Gastroesophageal sphincter (tissue), 4 donors: Measurements from ENCODE around the gene TSHR. TPM values are rescaled to one million over a fixed set of nuclear protein-coding genes. Genes with fewer than 3 reads are reported as not detected.

Experiments used
- ATAC-seq: fragments of 150-250 bp; one replicate; pipeline ENCODE4 v1.9.1; 2016; ENCODE audit warnings: mild to moderate bottlenecking, moderate library complexity
- H3K27ac ChIP-seq, 4 donors: fragments of 200-600 bp; sonication (generic) in 3 of 4; 1 replicate in 3 of 4; 2 replicates in 1 of 4; pipeline ENCODE4 v1.5.1; 2016 to 2019
- H3K27me3 ChIP-seq: fragments of 200-600 bp; sonication (generic); one replicate; pipeline ENCODE4 v1.5.1; 2019
- H3K36me3 ChIP-seq, 2 donors: fragments of 200-600 bp; sonication (generic); one replicate each; pipeline ENCODE4 v1.5.1; 2019; ENCODE audit warnings: control low read depth in 1 of 2
- H3K4me1 ChIP-seq, 3 donors: fragments of 200-600 bp; sonication (generic); 1 replicate in 2 of 3; 2 replicates in 1 of 3; pipeline ENCODE4 v1.5.1; 2016 to 2019; ENCODE audit warnings: control low read depth in 2 of 3
- H3K4me3 ChIP-seq, 2 donors: fragments of 200-600 bp; sonication (generic); one replicate each; pipeline ENCODE4 v1.5.1; 2019; ENCODE audit warnings: mild to moderate bottlenecking in 1 of 2, moderate library complexity in 1 of 2
- H3K9me3 ChIP-seq, 3 donors: fragments of 200-600 bp; sonication (generic); one replicate each; pipeline ENCODE4 v1.5.1; 2017 to 2019; ENCODE audit warnings: control low read depth in 2 of 3
- CTCF ChIP-seq, 4 experiments: fragments of 200-600 bp in 2 of 4; fragments of 450-650 bp in 2 of 4; sonication (generic) in 1 of 4; IDR thresholded peaks; one replicate each; pipeline ENCODE4 v1.5.1; 2017 to 2019; ENCODE audit warnings: antibody characterized with exemption in 4 of 4, mild to moderate bottlenecking in 2 of 4, moderate library complexity in 2 of 4
- EP300 ChIP-seq: sonication (generic); formaldehyde crosslinking; IDR thresholded peaks from one replicate; pipeline ENCODE4 v1.6.1; 2017; ENCODE audit warnings: antibody characterized with exemption, mild to moderate bottlenecking
- POLR2A ChIP-seq, 2 donors: fragments of 450-650 bp; IDR thresholded peaks; one replicate each; pipeline ENCODE4 v1.6.1; 2017; ENCODE audit warnings: antibody characterized with exemption in 2 of 2, mild to moderate bottlenecking in 2 of 2, moderate library complexity in 1 of 2
- POLR2AphosphoS5 ChIP-seq: sonication (generic); formaldehyde crosslinking; IDR thresholded peaks from one replicate; pipeline ENCODE4 v1.6.1; 2017; ENCODE audit warnings: antibody characterized with exemption
- WGBS, 2 donors: methylation state at CpG; one replicate each; pipeline ENCODE4 v1.1.5; 2018; ENCODE audit warnings: low coverage in 1 of 2; 5-methylcytosine and 5-hydroxymethylcytosine counted together
- total RNA-seq, 4 donors: library from RNA; depleted of rRNA; stranded (reverse); fragments of >200 nt; gene quantifications; one replicate each; pipeline ENCODE4 v1.1.0, GENCODE V29; 2016

The TSHR gene
- total RNA-seq, 4 donors from 2014 or later = 0.08 TPM; not detected in 3

- H3K27me3 ChIP-seq = no peaks in the 10 kb centered on the region
- TF ChIP-seq POLR2AphosphoS5 = no peak
- no peak for TF ChIP-seq CTCF (IDR thresholded peaks at IDR 0.05)
- no peak for TF ChIP-seq EP300
- no peak for TF ChIP-seq POLR2A (IDR thresholded peaks at IDR 0.05)
- no peaks in the 10 kb centered on the region for H3K9me3 ChIP-seq
- no peak overlapping the region for H3K27ac ChIP-seq
- no peak for ATAC-seq
- 70 to 83% methylated on average over 2 of the region's 2 CpGs for WGBS, 2 donors
- H3K4me1 ChIP-seq = peaks cover 0 to under 1% (median 0%) of the 10 kb centered on the region in 3 donors
- no peaks in the 10 kb centered on the region for H3K36me3 ChIP-seq
- H3K4me3 ChIP-seq = no peak overlapping the region
Observed at GRCh38 chr14:80979951-80980350, 24.5 kb downstream of the TSHR start.

- no peaks in the 10 kb centered on the region for H3K9me3 ChIP-seq
- no peaks in the 10 kb centered on the region for H3K27me3 ChIP-seq
- 43 to 80% methylated on average over 2 to 3 of the region's 3 CpGs for WGBS, 2 donors
- no peak overlapping the region for H3K27ac ChIP-seq
- no peaks in the 10 kb centered on the region for H3K4me1 ChIP-seq
- TF ChIP-seq CTCF (IDR thresholded peaks at IDR 0.05) = no peak
- TF ChIP-seq POLR2A (IDR thresholded peaks at IDR 0.05) = no peak
- TF ChIP-seq EP300 = no peak
- no peak for TF ChIP-seq POLR2AphosphoS5
- no peak overlapping the region for H3K4me3 ChIP-seq
- no peaks in the 10 kb centered on the region for H3K36me3 ChIP-seq
- no peak for ATAC-seq
Observed at GRCh38 chr14:80981156-80981555, 25.7 kb downstream of the TSHR start.

DNA sequence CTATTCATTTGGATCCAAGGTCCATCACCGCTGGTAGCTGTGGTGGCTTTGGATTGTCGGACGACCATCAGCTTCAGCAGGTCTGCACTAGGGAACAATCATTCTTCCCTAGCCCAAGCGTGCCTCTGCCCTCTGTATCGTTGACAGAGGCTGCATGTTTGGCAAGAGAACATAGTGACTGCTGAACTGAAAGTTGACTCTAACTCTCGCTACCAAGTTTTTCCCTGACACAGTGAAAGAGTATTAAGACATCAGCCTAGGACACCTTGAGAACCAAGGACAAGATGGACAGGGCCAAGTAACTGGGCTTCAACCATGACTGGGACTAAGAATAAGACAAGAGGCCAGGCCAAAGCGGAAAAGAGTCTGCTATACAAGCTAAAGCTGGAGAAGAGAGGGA is 26.3 kb downstream of the TSHR start:
- H3K4me3 ChIP-seq = no peak overlapping the region
- no peaks in the 10 kb centered on the region for H3K27me3 ChIP-seq
- H3K36me3 ChIP-seq = no peaks in the 10 kb centered on the region
- H3K9me3 ChIP-seq = no peaks in the 10 kb centered on the region
- no peak for ATAC-seq
- no peaks in the 10 kb centered on the region for H3K4me1 ChIP-seq
- WGBS, 2 donors = 95 to 100% methylated on average over 2 to 7 of the region's 7 CpGs
- TF ChIP-seq EP300 (no peak), CTCF (IDR thresholded peaks at IDR 0.05) (no peak), POLR2A (IDR thresholded peaks at IDR 0.05) (no peak), POLR2AphosphoS5 (no peak)
- no peak overlapping the region for H3K27ac ChIP-seq

GRCh38 chr14:80982711-80983110 is 27.3 kb downstream of the TSHR start:
- no peaks in the 10 kb centered on the region for H3K36me3 ChIP-seq
- TF ChIP-seq EP300 (no peak), POLR2A (IDR thresholded peaks at IDR 0.05) (no peak), POLR2AphosphoS5 (no peak), CTCF (IDR thresholded peaks at IDR 0.05) (no peak)
- H3K9me3 ChIP-seq = no peaks in the 10 kb centered on the region
- no peak overlapping the region for H3K27ac ChIP-seq
- H3K4me1 ChIP-seq = no peaks in the 10 kb centered on the region
- H3K27me3 ChIP-seq = no peaks in the 10 kb centered on the region
- no peak overlapping the region for H3K4me3 ChIP-seq
- 80 to 92% methylated on average over 2 of the region's 2 CpGs for WGBS, 2 donors
- ATAC-seq = no peak

DNA sequence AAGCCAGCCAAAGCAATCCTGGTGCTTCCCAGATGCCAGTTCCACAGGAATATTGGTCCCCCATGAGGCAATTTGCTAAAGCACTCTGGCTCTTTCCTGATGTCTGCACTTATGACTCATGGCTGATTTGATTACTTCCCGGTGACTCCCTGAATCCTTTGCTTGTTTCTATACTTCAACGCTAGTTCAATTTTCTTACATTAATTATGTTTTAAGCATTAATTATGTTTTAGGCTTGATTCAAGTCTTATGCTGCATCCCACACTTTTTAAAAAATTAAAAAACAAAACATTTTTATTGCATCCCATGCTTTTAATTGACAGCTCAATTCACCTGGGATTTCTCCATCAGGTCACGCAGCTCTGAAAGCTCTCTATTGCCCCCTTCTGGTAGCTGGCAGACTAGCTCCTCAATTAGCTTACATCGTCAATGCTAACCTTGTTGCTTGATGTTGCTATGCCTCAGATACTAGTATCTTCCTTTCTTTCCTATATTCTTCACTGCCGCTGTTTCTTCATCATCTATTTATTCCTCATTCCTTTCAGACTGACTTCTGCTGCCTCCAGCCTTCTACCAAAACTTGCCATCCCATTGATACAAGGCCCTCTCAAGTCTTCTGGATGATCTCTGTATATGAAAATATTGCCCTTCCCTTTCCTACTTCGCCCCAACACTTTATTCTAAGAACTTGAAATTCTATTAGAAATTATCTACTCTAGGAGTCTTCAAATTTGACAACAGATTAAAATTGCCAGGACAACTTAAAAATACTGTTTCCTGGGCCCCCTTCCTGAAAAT is 32.0 kb downstream of the TSHR start:
- Histone ChIP-seq H3K9me3 (no peaks in the 10 kb centered on the region), H3K27ac (no peak overlapping the region), H3K4me3 (no peak overlapping the region), H3K27me3 (peaks cover 31% of the 10 kb centered on the region), H3K4me1 (no peaks in the 10 kb centered on the region), H3K36me3 (no peaks in the 10 kb centered on the region)
- TF ChIP-seq CTCF (IDR thresholded peaks at IDR 0.05) (peak; percentile 76 to 88 (median 82)), POLR2A (IDR thresholded peaks at IDR 0.05) (no peak)
- ATAC-seq = peak; percentile 78
- WGBS, 2 donors = 36 to 42% methylated on average over 6 of the region's 6 CpGs
